B cell (primary cell): ENCODE measurements around the gene RPL29. TPM values are rescaled to one million over a fixed set of nuclear protein-coding genes. Genes with fewer than 3 reads are reported as not detected.
"Not testable (repeated sequence)": the region's sequence is repeated elsewhere in the genome, so short reads cannot be mapped to it uniquely, and the experiment has no call there.

Experiments
- ATAC-seq: fragments of 200-7000 bp; cut with Tn5 transposase; one replicate; pipeline ENCODE4 v1.10.0; 2021; ENCODE audit warnings: low read depth, mild to moderate bottlenecking, moderate number of reproducible peaks, moderate library complexity
- CTCF ChIA-PET: fragments of 350-600 bp; sonication (Branson Sonifier 250); formaldehyde crosslinking; loops from one replicate; lab custom pipeline; 2021; ENCODE audit warnings: antibody characterized with exemption, inconsistent platforms; lab: Charles Lee
- POLR2A ChIA-PET: fragments of 350-600 bp; sonication (Branson Sonifier 250); formaldehyde crosslinking; loops from one replicate; lab custom pipeline; 2021; ENCODE audit warnings: antibody characterized with exemption; lab: Charles Lee
- DNase-seq: peaks from one replicate; pipeline ENCODE4 v3.0.0; 2013
- H2AFZ ChIP-seq: 2 replicates; pipeline ENCODE4 v1.6.1; 2012; ENCODE audit warnings: mild to moderate bottlenecking, low read depth, low read length; ENCODE audit not compliant: insufficient read depth, poor library complexity, severe bottlenecking
- H3K27ac ChIP-seq, 2 donors: 1 replicate in 1 of 2; 2 replicates in 1 of 2; pipeline ENCODE4 v1.5.1; 2012 to 2013; ENCODE audit warnings: low read length in 2 of 2, mild to moderate bottlenecking in 2 of 2, moderate library complexity in 1 of 2
- H3K27me3 ChIP-seq, 4 experiments: fragments of 200-600 bp in 1 of 4; sonication (generic) in 1 of 4; replicated peaks in 1 of 4; 1 replicate in 2 of 4; 2 replicates in 2 of 4; pipeline versions ENCODE4 v1.6.1 to v1.7.0; 2013 to 2016; ENCODE audit warnings: low read length in 3 of 4, mild to moderate bottlenecking in 2 of 4, mixed read lengths in 1 of 4, moderate library complexity in 1 of 4; ENCODE audit not compliant: insufficient read depth in 4 of 4, control insufficient read depth in 3 of 4; ENCODE audit errors: control extremely low read depth in 1 of 4
- H3K36me3 ChIP-seq, 2 experiments: replicated peaks in 1 of 2; 1 replicate in 1 of 2; 2 replicates in 1 of 2; pipeline versions ENCODE4 v1.6.1 to v1.7.1; 2013; ENCODE audit warnings: low read length in 1 of 2; ENCODE audit not compliant: insufficient read depth in 2 of 2, control insufficient read depth in 1 of 2; ENCODE audit errors: control extremely low read depth in 1 of 2, extremely low read depth in 1 of 2
- H3K4me1 ChIP-seq, 2 donors: fragments of 200-600 bp in 1 of 2; sonication (generic) in 1 of 2; 1 replicate in 1 of 2; 2 replicates in 1 of 2; pipeline versions ENCODE4 v1.5.1 to v1.6.1; 2013 to 2017; ENCODE audit warnings: low read length in 2 of 2; ENCODE audit not compliant: control insufficient read depth in 2 of 2, insufficient read depth in 2 of 2
- H3K4me2 ChIP-seq: replicated peaks from 2 replicates; pipeline ENCODE3; 2012; ENCODE audit warnings: mild to moderate bottlenecking, low read depth, low read length; ENCODE audit not compliant: poor library complexity, severe bottlenecking
- H3K4me3 ChIP-seq, 5 experiments: fragments of 200-600 bp in 1 of 5; sonication (generic) in 1 of 5; 1 replicate in 3 of 5; 2 replicates in 2 of 5; pipeline versions ENCODE4 v1.5.1 to v1.7.0; 2011 to 2016; ENCODE audit warnings: low read length in 4 of 5, mild to moderate bottlenecking in 4 of 5, low read depth in 2 of 5, control low read depth in 1 of 5, moderate library complexity in 1 of 5; ENCODE audit not compliant: insufficient read depth in 1 of 5; ENCODE audit errors: control extremely low read depth in 1 of 5, extremely low read depth in 1 of 5
- H3K79me2 ChIP-seq: fragments of 200-600 bp; sonication (generic); one replicate; pipeline ENCODE4 v1.6.0; 2016; ENCODE audit warnings: low read length; ENCODE audit not compliant: control insufficient read depth, insufficient read depth
- H3K9ac ChIP-seq: fragments of 200-600 bp; sonication (generic); 2 replicates; pipeline ENCODE4 v1.6.1; 2017; ENCODE audit warnings: mild to moderate bottlenecking, low read length, moderate library complexity
- H3K9me3 ChIP-seq, 3 donors: one replicate each; pipeline versions ENCODE4 v1.6.1 to v1.7.1; 2013; ENCODE audit warnings: low read length in 2 of 3; ENCODE audit not compliant: control insufficient read depth in 2 of 3, insufficient read depth in 1 of 3; ENCODE audit errors: control extremely low read depth in 1 of 3
- H4K20me1 ChIP-seq: 2 replicates; pipeline ENCODE4 v1.6.0; 2012; ENCODE audit warnings: mild to moderate bottlenecking, low read length; ENCODE audit not compliant: insufficient read depth, control insufficient read depth, poor library complexity, severe bottlenecking
- H3K27ac Mint-ChIP-seq: one replicate; pipeline ENCODE4 v1.8.0; 2021; ENCODE audit warnings: mixed read lengths
- H3K27me3 Mint-ChIP-seq: one replicate; pipeline ENCODE4 v1.8.0; 2021; ENCODE audit warnings: mixed read lengths
- H3K4me1 Mint-ChIP-seq: one replicate; pipeline ENCODE4 v1.8.0; 2021; ENCODE audit warnings: mixed read lengths
- H3K4me3 Mint-ChIP-seq: one replicate; pipeline ENCODE4 v1.8.0; 2021; ENCODE audit warnings: mixed read lengths
- H3K9me3 Mint-ChIP-seq: one replicate; pipeline ENCODE4 v1.8.0; 2022; ENCODE audit warnings: mixed read lengths; ENCODE audit not compliant: insufficient read depth
- EZH2 ChIP-seq: IDR thresholded peaks from 2 replicates; pipeline ENCODE4 v1.6.1; 2012; ENCODE audit warnings: borderline replicate concordance, low read depth, mild to moderate bottlenecking, moderate library complexity, low read length; ENCODE audit not compliant: insufficient read depth, poor library complexity, severe bottlenecking
- WGBS: methylation state at CpG from one replicate; pipeline ENCODE4 v1.1.5; 2013; ENCODE audit warnings: missing lambda C conversion rate; ENCODE audit not compliant: insufficient coverage; 5-methylcytosine and 5-hydroxymethylcytosine counted together
- intact Hi-C: fragments of 100-400 bp; cut with micrococcal nuclease; formaldehyde crosslinking; loops from one replicate; pipeline ENCODE4 v1.10.0; 2022
- polyA plus RNA-seq: library from polyadenylated mRNA; depleted of rRNA; stranded (reverse); fragments of >200 nt; gene quantifications from 2 replicates; pipeline ENCODE4 v1.2.3, GENCODE V29; 2012
- total RNA-seq, 2 donors: library from RNA; stranded (reverse); fragments of 120-200 nt in 1 of 2; gene quantifications; 1 replicate in 1 of 2; 2 replicates in 1 of 2; pipeline versions ENCODE4 v1.2.3 to v1.2.4, GENCODE V29; 2013 to 2022
- TF ChIP-seq, protein P1 (sequence below): fragments of 200-600 bp; IDR thresholded peaks from one replicate; pipeline ENCODE4 v1.8.0; 2022; ENCODE audit warnings: antibody characterized with exemption, mild to moderate bottlenecking

RPL29 gene
- total and polyA plus RNA-seq, 2 donors (not counting 1 experiment from before 2014, with no cell fraction given) = 1,552 to 3,787 TPM

GRCh38 chr3:51994530-51994929 lies 1.2 kb downstream of the RPL29 start:
- H3K27me3 ChIP-seq = no peaks in the 10 kb centered on the region
- TF ChIP-seq, protein P1, sequence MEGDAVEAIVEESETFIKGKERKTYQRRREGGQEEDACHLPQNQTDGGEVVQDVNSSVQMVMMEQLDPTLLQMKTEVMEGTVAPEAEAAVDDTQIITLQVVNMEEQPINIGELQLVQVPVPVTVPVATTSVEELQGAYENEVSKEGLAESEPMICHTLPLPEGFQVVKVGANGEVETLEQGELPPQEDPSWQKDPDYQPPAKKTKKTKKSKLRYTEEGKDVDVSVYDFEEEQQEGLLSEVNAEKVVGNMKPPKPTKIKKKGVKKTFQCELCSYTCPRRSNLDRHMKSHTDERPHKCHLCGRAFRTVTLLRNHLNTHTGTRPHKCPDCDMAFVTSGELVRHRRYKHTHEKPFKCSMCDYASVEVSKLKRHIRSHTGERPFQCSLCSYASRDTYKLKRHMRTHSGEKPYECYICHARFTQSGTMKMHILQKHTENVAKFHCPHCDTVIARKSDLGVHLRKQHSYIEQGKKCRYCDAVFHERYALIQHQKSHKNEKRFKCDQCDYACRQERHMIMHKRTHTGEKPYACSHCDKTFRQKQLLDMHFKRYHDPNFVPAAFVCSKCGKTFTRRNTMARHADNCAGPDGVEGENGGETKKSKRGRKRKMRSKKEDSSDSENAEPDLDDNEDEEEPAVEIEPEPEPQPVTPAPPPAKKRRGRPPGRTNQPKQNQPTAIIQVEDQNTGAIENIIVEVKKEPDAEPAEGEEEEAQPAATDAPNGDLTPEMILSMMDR = no peak
- no peak for TF ChIP-seq EZH2
- H3K4me1 ChIP-seq = peaks cover 13 to 19% of the 10 kb centered on the region in 2 donors
- peak overlapping the region in 2 of 5 experiments; percentile 9 to 99 for H3K4me3 ChIP-seq
- no CpG with 5 or more reads among the region's 2 CpGs for WGBS
- no peak for ATAC-seq
- peaks cover 6% of the 10 kb centered on the region for H3K27me3 Mint-ChIP-seq
- peak overlapping the region; percentile 90 for H3K9ac ChIP-seq
- peaks cover 17% of the 10 kb centered on the region for H3K79me2 ChIP-seq
- POLR2A ChIA-PET = interaction anchor here (0.5 to 2.5 kb wide), 3 partner anchors 12 to 1666 kb away, joined by 3 to 25 read pairs (median 4); partner anchors contain the start of gene ACY1
- no peak overlapping the region for H2AFZ ChIP-seq
- CTCF ChIA-PET = interaction anchor here (0.7 to 2.7 kb wide), 6 partner anchors 11 to 1383 kb away, joined by 3 to 25 read pairs (median 5); partner anchors contain the start of genes ABHD14A, ABHD14B, ACY1 and RRP9
- H3K4me1 Mint-ChIP-seq = peaks cover 33% of the 10 kb centered on the region
- DNase-seq = no peak
- H3K36me3 ChIP-seq = peaks cover 0 to 26% of the 10 kb centered on the region in 2 experiments
- peak overlapping the region in 1 of 2 donors; percentile 87 for H3K27ac ChIP-seq
- H3K9me3 Mint-ChIP-seq = no peaks in the 10 kb centered on the region
- H3K9me3 ChIP-seq = no peaks in the 10 kb centered on the region
- intact Hi-C loops = loop anchor here (2.0 kb wide), 2 partner anchors 20 to 542 kb away; partner anchors contain the start of genes ABHD14A, ABHD14B and UQCC5
- H3K4me3 Mint-ChIP-seq = peak overlapping the region; percentile 100
- peak overlapping the region; percentile 88 for H3K4me2 ChIP-seq
- peaks cover 37% of the 10 kb centered on the region for H4K20me1 ChIP-seq
- H3K27ac Mint-ChIP-seq = no peak overlapping the region

DNA sequence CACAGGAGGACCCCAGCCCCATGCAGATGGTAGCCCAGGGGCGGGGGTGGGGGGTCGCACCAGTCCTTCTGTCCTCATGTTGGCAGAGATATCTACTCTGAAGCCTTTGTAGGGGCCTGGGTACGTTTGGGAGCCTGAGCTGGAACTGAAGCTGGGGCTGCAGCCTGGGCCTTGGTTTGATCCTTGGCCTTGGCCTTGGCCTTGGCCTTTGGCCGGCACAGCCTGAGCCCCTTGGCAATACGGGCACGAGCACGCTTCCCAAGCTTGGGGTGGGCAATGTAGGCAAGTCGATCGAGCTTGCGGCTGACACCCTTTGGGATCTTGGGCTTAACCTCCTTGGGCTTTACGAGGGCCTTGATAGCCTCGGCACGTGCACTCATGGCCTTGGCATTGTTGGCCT lies 2.0 kb downstream of the RPL29 start:
- H3K27me3 Mint-ChIP-seq, H3K9me3 Mint-ChIP-seq, H3K27me3 ChIP-seq, H3K9ac ChIP-seq, H3K4me2 ChIP-seq, H3K4me3 ChIP-seq, H2AFZ ChIP-seq, DNase-seq, H3K9me3 ChIP-seq, H3K27ac ChIP-seq, ATAC-seq: not testable (repeated sequence)
- intact Hi-C loops = loop anchor here (2.0 kb wide), 2 partner anchors 19 to 543 kb away; partner anchors contain the start of genes ABHD14A, ABHD14B and UQCC5
- Mint-ChIP-seq H3K27ac (peak overlapping the region; percentile 26), H3K4me1 (peaks cover 33% of the 10 kb centered on the region), H3K4me3 (peak overlapping the region; percentile 100)
- Histone ChIP-seq H3K79me2 (peaks cover 17% of the 10 kb centered on the region), H3K36me3 (peaks cover 0 to 26% of the 10 kb centered on the region in 2 experiments), H4K20me1 (peaks cover 37% of the 10 kb centered on the region), H3K4me1 (peaks cover 13 to 19% of the 10 kb centered on the region in 2 donors)
- ChIA-PET POLR2A (interaction anchor here (2.5 kb wide), 1 partner anchor 11 kb away, joined by 25 read pairs; the partner anchor contains the start of gene ACY1), CTCF (interaction anchor here (1.2 kb wide), 1 partner anchor 151 kb away, joined by 3 read pairs; no protein-coding TSS in a partner anchor)
- 92% methylated on average over 6 of the region's 13 CpGs for WGBS
